ENCODE measurements around the gene LYPD5. TPM values are rescaled to one million over a fixed set of nuclear protein-coding genes. Genes with fewer than 3 reads are reported as not detected.

Gene LYPD5
- total RNA-seq, 1 experiment from 2014 or later: 0.23 TPM

DNA sequence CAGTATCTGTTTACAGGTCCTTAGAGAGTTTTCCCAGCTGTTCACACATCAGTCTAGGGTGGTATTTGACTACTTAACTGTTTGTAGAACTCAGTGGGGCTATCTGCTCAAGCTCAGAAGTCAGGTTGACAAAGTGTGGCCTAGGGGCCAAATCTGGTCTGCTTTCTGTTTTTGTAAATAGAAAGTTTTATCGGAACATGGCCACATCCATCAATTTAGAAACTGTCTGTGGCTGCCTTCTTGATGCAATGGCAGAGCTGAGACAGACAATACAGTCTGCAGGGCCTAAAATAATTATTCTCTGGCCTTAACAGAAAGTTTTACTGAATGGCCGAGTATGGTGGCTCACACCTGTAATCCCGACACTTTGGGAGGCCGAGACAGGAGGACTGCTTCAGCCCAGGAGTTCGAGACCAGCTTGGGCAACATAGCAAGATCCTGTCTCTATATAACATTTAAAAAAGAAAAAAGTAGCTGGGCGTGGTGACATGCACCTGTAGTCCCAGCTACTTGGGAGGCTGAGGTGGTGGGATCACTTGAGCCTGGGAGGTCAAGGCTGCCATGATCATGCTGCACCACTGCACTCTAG is 49.9 kb downstream of the LYPD5 start:
- DNase-seq (ENCODE audit: low spot score): no peak

DNA sequence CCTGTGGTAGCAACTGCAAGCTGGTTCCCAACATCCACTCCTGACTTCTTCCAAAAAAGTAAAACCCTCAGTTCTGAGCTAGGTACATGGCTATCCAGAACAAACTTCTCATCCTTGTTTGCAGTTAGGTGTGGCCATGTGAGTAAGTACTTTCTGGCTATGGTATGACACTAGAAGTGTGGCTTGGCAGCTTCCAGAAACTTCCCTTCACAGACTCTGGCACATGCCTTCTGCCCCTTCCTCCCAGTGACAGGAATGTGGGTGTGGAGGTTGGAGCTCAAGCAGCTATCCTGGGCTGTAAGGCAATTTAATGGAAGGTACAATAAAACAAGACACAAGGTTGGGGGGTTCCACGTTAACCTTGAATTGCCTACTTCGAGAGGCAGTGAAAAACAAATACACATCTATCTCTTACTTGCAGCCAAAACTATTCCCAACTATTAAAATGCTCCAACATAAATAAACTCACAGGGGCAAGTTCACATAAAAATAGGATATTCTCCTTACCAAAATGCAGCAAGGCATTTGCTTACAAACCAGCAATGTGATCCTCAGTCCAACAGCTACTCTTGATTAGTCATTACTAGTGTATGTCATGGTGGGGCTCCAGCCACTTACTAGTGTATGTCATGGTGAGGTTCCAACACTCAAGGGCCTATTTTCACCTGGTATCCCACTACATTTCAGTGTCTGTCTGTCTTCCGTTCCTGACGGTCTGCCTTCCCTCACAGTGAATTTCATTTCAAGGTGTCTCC is 50.6 kb downstream of the LYPD5 start:
- DNase-seq (ENCODE audit: low spot score): no peak

- no peak for DNase-seq (ENCODE audit: low spot score)
These were observed 52.3 kb downstream of the LYPD5 start for GRCh38 chr19:43749898-43750297.

DNA sequence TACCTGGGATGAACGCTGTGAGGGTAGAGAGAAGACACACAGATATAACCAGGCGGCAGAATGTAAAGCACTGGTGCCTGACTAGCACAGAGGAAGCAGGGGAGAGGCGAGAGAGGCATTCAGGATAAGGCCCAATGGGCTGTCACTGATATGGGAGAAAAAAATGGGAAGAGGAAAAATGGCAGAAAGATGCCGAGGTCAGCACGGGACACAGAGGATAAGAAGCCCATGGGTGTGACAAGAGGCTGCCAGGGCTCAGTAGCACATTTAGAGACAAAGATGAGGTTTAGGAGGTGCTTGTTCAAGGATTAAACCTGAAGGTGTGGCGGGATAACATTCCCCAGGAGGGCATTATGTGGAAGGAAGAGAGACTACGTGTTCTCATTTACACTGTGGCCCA is 53.1 kb downstream of the LYPD5 start:
- DNase-seq (ENCODE audit: low spot score): no peak

- no peak for DNase-seq (ENCODE audit: low spot score)
These were observed 53.6 kb downstream of the LYPD5 start for GRCh38 chr19:43748685-43749084.

GRCh38 chr19:43748205-43748594 is 54.0 kb downstream of the LYPD5 start:
- no peak for DNase-seq (ENCODE audit: low spot score)

DNA sequence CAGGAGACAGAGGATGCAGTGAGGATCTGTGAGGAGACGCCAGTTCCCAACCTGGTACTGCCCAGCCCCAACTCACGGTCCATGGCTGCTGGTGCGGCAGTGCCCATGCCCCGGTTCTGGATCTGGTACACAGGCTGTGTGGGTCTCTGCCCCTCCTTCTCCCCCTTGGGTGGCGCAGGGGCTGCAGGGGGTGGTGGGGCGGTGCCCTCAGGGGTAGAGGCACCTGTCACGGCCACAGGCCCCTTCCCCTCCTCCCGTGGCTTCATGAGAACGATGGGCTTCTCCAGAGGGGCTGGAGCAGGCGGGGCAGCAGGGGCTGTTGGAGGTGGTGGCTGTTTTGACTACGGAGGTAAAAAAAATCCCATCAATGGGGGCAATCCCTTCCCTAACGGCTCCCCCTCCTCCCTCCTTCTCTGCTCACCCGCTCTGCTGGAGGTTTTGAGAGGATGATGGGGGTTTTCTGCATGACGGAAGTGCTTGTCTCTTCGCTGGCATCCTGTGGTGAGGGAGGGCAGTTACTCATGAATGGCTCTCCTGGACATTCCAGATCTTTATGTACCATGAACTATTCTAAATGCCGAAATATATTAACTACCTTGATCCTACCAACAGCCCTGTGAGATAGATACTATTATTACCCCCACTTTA is 54.6 kb downstream of the LYPD5 start:
- no peak for DNase-seq (ENCODE audit: low spot score)

Other genes with a start within 250 kb of the LYPD5 start
- 59.7 and 60.1 TPM in 2 replicates for gene XRCC1, start 226.9 kb downstream of the LYPD5 start, total RNA-seq (2014; rRNA removed; shearing (Covaris generic))
- 0.03 TPM in 1 of 2 replicates, not detected in the other for gene PINLYP, start 226.6 kb downstream of the LYPD5 start, total RNA-seq (2014; rRNA removed; shearing (Covaris generic))
- gene IRGQ, start 206.3 kb downstream of the LYPD5 start, total RNA-seq (2014; rRNA removed; shearing (Covaris generic)): 23.0 and 26.0 TPM in 2 replicates
- gene ZNF576, start 205.9 kb downstream of the LYPD5 start, total RNA-seq (2014; rRNA removed; shearing (Covaris generic)): 29.6 and 41.8 TPM in 2 replicates
- 0.50 and 0.74 TPM in 2 replicates for gene SRRM5, start 190.4 kb downstream of the LYPD5 start, total RNA-seq (2014; rRNA removed; shearing (Covaris generic))
- gene ZNF428, start 182.8 kb downstream of the LYPD5 start, total RNA-seq (2014; rRNA removed; shearing (Covaris generic)): 92.9 and 100 TPM in 2 replicates
- 2.7 and 6.4 TPM in 2 replicates for gene CADM4, start 162.6 kb downstream of the LYPD5 start, total RNA-seq (2014; rRNA removed; shearing (Covaris generic))
- gene PLAUR, start 132.3 kb downstream of the LYPD5 start, total RNA-seq (2014; rRNA removed; shearing (Covaris generic)): 174 and 190 TPM in 2 replicates
- 0.08 TPM in 1 of 2 replicates, not detected in the other for gene IRGC, start 86.4 kb downstream of the LYPD5 start, total RNA-seq (2014; rRNA removed; shearing (Covaris generic))
- gene SMG9, start 47.5 kb downstream of the LYPD5 start, total RNA-seq (2014; rRNA removed; shearing (Covaris generic)): 89.4 and 99.7 TPM in 2 replicates
- gene KCNN4, start 21.5 kb downstream of the LYPD5 start, total RNA-seq (2014; rRNA removed; shearing (Covaris generic)): 0.44 TPM in 1 of 2 replicates, not detected in the other
- 5.1 and 10.9 TPM in 2 replicates for gene ZNF283, start 24.9 kb upstream of the LYPD5 start, total RNA-seq (2014; rRNA removed; shearing (Covaris generic))
- not detected in 2 replicates for gene ZNF404, start 81.5 kb upstream of the LYPD5 start, total RNA-seq (2014; rRNA removed; shearing (Covaris generic))
- gene ZNF45, start 132.8 kb upstream of the LYPD5 start, total RNA-seq (2014; rRNA removed; shearing (Covaris generic)): 8.4 and 9.3 TPM in 2 replicates
- gene ZNF221, start 148.8 kb upstream of the LYPD5 start, total RNA-seq (2014; rRNA removed; shearing (Covaris generic)): 0.68 and 0.97 TPM in 2 replicates
- gene ZNF155, start 181.7 kb upstream of the LYPD5 start, total RNA-seq (2014; rRNA removed; shearing (Covaris generic)): 3.2 and 5.7 TPM in 2 replicates
- 0.53 and 1.8 TPM in 2 replicates for gene ZNF230, start 200.5 kb upstream of the LYPD5 start, total RNA-seq (2014; rRNA removed; shearing (Covaris generic))
- gene ZNF222, start 222.9 kb upstream of the LYPD5 start, total RNA-seq (2014; rRNA removed; shearing (Covaris generic)): 1.8 and 2.0 TPM in 2 replicates
- 2.3 and 2.7 TPM in 2 replicates for gene ZNF223, start 249.6 kb upstream of the LYPD5 start, total RNA-seq (2014; rRNA removed; shearing (Covaris generic))